Uterus (tissue), 2 donors: Measurements from ENCODE around the gene ALKBH7.

Experiments used
- POLR2A ChIP-seq, 2 donors: fragments of 450-650 bp; IDR thresholded peaks; one replicate each; pipeline ENCODE4 v1.6.1; 2016; ENCODE audit warnings: antibody characterized with exemption in 2 of 2, mild to moderate bottlenecking in 1 of 2, moderate library complexity in 1 of 2
- TF ChIP-seq, protein P1 (sequence below), 4 experiments: fragments of 200-600 bp in 2 of 4; fragments of 450-650 bp in 2 of 4; sonication (generic) in 2 of 4; IDR thresholded peaks; one replicate each; pipeline ENCODE4 v1.5.1; 2016 to 2019; ENCODE audit warnings: antibody characterized with exemption in 4 of 4, mild to moderate bottlenecking in 2 of 4, moderate library complexity in 1 of 4

DNA sequence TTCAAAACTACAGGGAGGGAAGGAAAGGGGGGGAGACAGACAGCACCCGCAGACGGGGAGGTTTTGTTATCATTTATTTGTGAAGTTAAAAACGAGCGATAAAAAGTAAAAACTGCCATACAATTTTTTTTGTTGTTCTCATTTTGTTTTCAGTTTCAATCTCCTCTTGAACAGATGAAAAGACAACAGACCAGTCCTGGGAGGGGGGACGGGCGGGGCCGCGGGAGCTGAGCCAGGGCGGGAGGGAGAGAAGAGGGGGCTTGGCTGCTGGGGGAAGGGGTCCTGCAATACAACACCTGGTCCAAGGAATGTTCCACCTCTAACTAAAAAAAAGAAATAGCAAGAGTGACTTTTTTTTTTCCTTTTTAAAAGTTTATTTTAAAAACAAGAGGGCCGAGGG lies 40.7 kb downstream of the ALKBH7 start:
- TF ChIP-seq, protein P1, sequence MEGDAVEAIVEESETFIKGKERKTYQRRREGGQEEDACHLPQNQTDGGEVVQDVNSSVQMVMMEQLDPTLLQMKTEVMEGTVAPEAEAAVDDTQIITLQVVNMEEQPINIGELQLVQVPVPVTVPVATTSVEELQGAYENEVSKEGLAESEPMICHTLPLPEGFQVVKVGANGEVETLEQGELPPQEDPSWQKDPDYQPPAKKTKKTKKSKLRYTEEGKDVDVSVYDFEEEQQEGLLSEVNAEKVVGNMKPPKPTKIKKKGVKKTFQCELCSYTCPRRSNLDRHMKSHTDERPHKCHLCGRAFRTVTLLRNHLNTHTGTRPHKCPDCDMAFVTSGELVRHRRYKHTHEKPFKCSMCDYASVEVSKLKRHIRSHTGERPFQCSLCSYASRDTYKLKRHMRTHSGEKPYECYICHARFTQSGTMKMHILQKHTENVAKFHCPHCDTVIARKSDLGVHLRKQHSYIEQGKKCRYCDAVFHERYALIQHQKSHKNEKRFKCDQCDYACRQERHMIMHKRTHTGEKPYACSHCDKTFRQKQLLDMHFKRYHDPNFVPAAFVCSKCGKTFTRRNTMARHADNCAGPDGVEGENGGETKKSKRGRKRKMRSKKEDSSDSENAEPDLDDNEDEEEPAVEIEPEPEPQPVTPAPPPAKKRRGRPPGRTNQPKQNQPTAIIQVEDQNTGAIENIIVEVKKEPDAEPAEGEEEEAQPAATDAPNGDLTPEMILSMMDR (IDR thresholded peaks at IDR 0.05): no peak
- TF ChIP-seq POLR2A (IDR thresholded peaks at IDR 0.05): no peak
